ENCODE results near the gene PARD6G.

- TF ChIP-seq ARID1B (IDR thresholded peaks at IDR 0.05) (no peak), MAX (CRISPR knock-in tag; IDR thresholded peaks at IDR 0.05) (no peak), ZNF274 (IDR thresholded peaks at IDR 0.05; ENCODE audit: borderline replicate concordance, low read depth, low read length) (no peak), ELF4 (CRISPR knock-in tag; IDR thresholded peaks at IDR 0.05) (no peak), CHCHD3 (CRISPR knock-in tag; IDR thresholded peaks at IDR 0.05) (no peak), ZC3H11A (IDR thresholded peaks at IDR 0.05; ENCODE audit: low read depth, low read length) (no peak), POLR2A (conservative IDR thresholded peaks at IDR 0.05) (no peak), ZNF3 (CRISPR knock-in tag; IDR thresholded peaks at IDR 0.05) (no peak), RBM22 (IDR thresholded peaks at IDR 0.05; ENCODE audit: low read depth, low read length, poor library complexity, severe bottlenecking) (no peak), ZNF239 (CRISPR knock-in tag; IDR thresholded peaks at IDR 0.05) (no peak), RAD51 (IDR thresholded peaks at IDR 0.05; ENCODE audit: borderline replicate concordance, low read depth) (no peak)
- TF ChIP-seq, protein P1, sequence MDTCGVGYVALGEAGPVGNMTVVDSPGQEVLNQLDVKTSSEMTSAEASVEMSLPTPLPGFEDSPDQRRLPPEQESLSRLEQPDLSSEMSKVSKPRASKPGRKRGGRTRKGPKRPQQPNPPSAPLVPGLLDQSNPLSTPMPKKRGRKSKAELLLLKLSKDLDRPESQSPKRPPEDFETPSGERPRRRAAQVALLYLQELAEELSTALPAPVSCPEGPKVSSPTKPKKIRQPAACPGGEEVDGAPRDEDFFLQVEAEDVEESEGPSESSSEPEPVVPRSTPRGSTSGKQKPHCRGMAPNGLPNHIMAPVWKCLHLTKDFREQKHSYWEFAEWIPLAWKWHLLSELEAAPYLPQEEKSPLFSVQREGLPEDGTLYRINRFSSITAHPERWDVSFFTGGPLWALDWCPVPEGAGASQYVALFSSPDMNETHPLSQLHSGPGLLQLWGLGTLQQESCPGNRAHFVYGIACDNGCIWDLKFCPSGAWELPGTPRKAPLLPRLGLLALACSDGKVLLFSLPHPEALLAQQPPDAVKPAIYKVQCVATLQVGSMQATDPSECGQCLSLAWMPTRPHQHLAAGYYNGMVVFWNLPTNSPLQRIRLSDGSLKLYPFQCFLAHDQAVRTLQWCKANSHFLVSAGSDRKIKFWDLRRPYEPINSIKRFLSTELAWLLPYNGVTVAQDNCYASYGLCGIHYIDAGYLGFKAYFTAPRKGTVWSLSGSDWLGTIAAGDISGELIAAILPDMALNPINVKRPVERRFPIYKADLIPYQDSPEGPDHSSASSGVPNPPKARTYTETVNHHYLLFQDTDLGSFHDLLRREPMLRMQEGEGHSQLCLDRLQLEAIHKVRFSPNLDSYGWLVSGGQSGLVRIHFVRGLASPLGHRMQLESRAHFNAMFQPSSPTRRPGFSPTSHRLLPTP (IDR thresholded peaks at IDR 0.05; ENCODE audit: borderline replicate concordance, extremely low read depth, insufficient read length): no peak
These were observed 44.9 kb downstream of the PARD6G start for GRCh38 chr18:80202264-80202998.
